GM23338 (cell line): ENCODE results near the gene MYO9B. TPM values are rescaled to one million over a fixed set of nuclear protein-coding genes. Genes with fewer than 3 reads are reported as not detected.

Experiments used
- ATAC-seq: fragments of 200-7000 bp; cut with Tn5 transposase; 3 replicates; pipeline ENCODE4 v1.9.1; 2020
- DNase-seq: peaks from one replicate; pipeline ENCODE4 v3.0.0-alpha.2; 2015; ENCODE audit warnings: low spot score
- H2AFZ ChIP-seq: fragments of 200-600 bp; sonication (generic); 2 replicates; pipeline ENCODE4 v1.8.0; 2016; ENCODE audit warnings: antibody characterized with exemption, mild to moderate bottlenecking, moderate library complexity
- H3F3A ChIP-seq: fragments of 200-600 bp; sonication (generic); replicated peaks from 2 replicates; pipeline ENCODE4 v1.8.0; 2017; ENCODE audit warnings: antibody characterized with exemption, mixed run types, low read depth
- H3K27ac ChIP-seq: fragments of 200-600 bp; sonication (generic); 2 replicates; pipeline ENCODE4 v1.6.1; 2016; ENCODE audit warnings: low read depth
- H3K27me3 ChIP-seq: fragments of 200-600 bp; sonication (generic); 2 replicates; pipeline ENCODE4 v1.8.0; 2016; ENCODE audit warnings: mild to moderate bottlenecking, mixed run types, moderate library complexity; ENCODE audit not compliant: insufficient read depth
- H3K36me3 ChIP-seq: fragments of 200-600 bp; sonication (generic); 2 replicates; pipeline ENCODE4 v1.8.0; 2016; ENCODE audit warnings: mild to moderate bottlenecking; ENCODE audit not compliant: insufficient read depth
- H3K4me1 ChIP-seq: fragments of 200-600 bp; sonication (generic); 2 replicates; pipeline ENCODE4 v1.8.0; 2016; ENCODE audit warnings: mild to moderate bottlenecking, moderate library complexity; ENCODE audit not compliant: insufficient read depth
- H3K4me2 ChIP-seq: fragments of 200-600 bp; sonication (generic); 2 replicates; pipeline ENCODE4 v1.7.1; 2017; ENCODE audit warnings: mixed run types
- H3K4me3 ChIP-seq: fragments of 200-600 bp; sonication (generic); 2 replicates; pipeline ENCODE4 v1.6.1; 2016; ENCODE audit warnings: mixed run types
- H3K79me2 ChIP-seq: fragments of 200-600 bp; sonication (generic); replicated peaks from 2 replicates; pipeline ENCODE4 v1.8.0; 2017; ENCODE audit warnings: mild to moderate bottlenecking; ENCODE audit not compliant: insufficient read depth
- H3K9me2 ChIP-seq: fragments of 200-600 bp; sonication (generic); 2 replicates; pipeline ENCODE4 v1.8.0; 2017; ENCODE audit not compliant: insufficient read depth
- H4K20me1 ChIP-seq: fragments of 200-600 bp; sonication (generic); replicated peaks from 2 replicates; pipeline ENCODE4 v1.8.0; 2017; ENCODE audit warnings: mild to moderate bottlenecking; ENCODE audit not compliant: insufficient read depth
- H3K27ac Mint-ChIP-seq: 2 replicates; pipeline ENCODE4 v1.8.0; 2020; ENCODE audit warnings: inconsistent platforms, mild to moderate bottlenecking, moderate library complexity, mixed read lengths
- H3K27me3 Mint-ChIP-seq: 3 replicates; pipeline ENCODE4 v1.8.0; 2022; ENCODE audit warnings: low read depth, mild to moderate bottlenecking, moderate library complexity, mixed read lengths, inconsistent platforms; ENCODE audit not compliant: insufficient read depth, poor library complexity
- H3K36me3 Mint-ChIP-seq: 3 replicates; pipeline ENCODE4 v1.8.0; 2021; ENCODE audit warnings: low read depth, mild to moderate bottlenecking, inconsistent platforms, moderate library complexity, mixed read lengths
- H3K4me1 Mint-ChIP-seq: 3 replicates; pipeline ENCODE4 v1.8.0; 2020; ENCODE audit warnings: mild to moderate bottlenecking, inconsistent platforms, mixed read lengths
- H3K4me3 Mint-ChIP-seq: 3 replicates; pipeline ENCODE4 v1.8.0; 2021; ENCODE audit warnings: moderate library complexity, mild to moderate bottlenecking, inconsistent platforms, mixed read lengths
- H3K9me3 Mint-ChIP-seq: 3 replicates; pipeline ENCODE4 v1.8.0; 2020; ENCODE audit warnings: moderate library complexity, mild to moderate bottlenecking, inconsistent platforms, mixed read lengths
- EZH2 ChIP-seq: fragments of 200-600 bp; sonication (generic); IDR thresholded peaks from one replicate; pipeline ENCODE4 v1.8.0; 2017; ENCODE audit warnings: antibody characterized with exemption, mild to moderate bottlenecking, low read depth; ENCODE audit not compliant: unreplicated experiment
- EZH2phosphoT487 ChIP-seq: fragments of 200-600 bp; sonication (generic); IDR thresholded peaks from one replicate; pipeline ENCODE4 v1.8.1; 2018; ENCODE audit warnings: antibody characterized with exemption; ENCODE audit not compliant: unreplicated experiment
- JUNB ChIP-seq: IDR thresholded peaks from one replicate; pipeline ENCODE4 v1.6.1; 2016; ENCODE audit warnings: antibody characterized with exemption; ENCODE audit not compliant: unreplicated experiment
- NANOG ChIP-seq: IDR thresholded peaks from 2 replicates; pipeline ENCODE4 v1.6.1; 2016; ENCODE audit warnings: antibody characterized with exemption, borderline replicate concordance
- POLR2AphosphoS5 ChIP-seq: IDR thresholded peaks from 2 replicates; pipeline ENCODE4 v1.6.1; 2016; ENCODE audit warnings: antibody characterized with exemption, low read depth
- ZNF114 ChIP-seq: fragments of 250-450 bp; sonication (Bioruptor Pico); IDR thresholded peaks from 2 replicates; pipeline ENCODE4 v1.5.0; 2020; ENCODE audit warnings: mild to moderate bottlenecking, moderate library complexity
- ZNF331 ChIP-seq: fragments of 250-450 bp; sonication (Bioruptor Pico); IDR thresholded peaks from 2 replicates; pipeline ENCODE4 v1.5.0; 2020; ENCODE audit warnings: low read depth, mild to moderate bottlenecking, moderate library complexity
- polyA plus RNA-seq: library from polyadenylated mRNA; unstranded; fragments of >200 nt; fragmentation: Nextera tagmentation; extraction: Ambion mirVana; gene quantifications from 2 replicates; pipeline ENCODE4 v1.2.1, GENCODE V29; 2016
- total RNA-seq: library from RNA; depleted of rRNA; stranded (reverse); fragments of >200 nt; shearing (Covaris generic); gene quantifications from 2 replicates; pipeline ENCODE4 v1.2.3, GENCODE V29; 2014
- TF ChIP-seq, protein P1 (sequence below): fragments of 250-450 bp; sonication (Bioruptor Pico); IDR thresholded peaks from 2 replicates; pipeline ENCODE4 v1.5.0; 2020; ENCODE audit warnings: mild to moderate bottlenecking, moderate library complexity
- TF ChIP-seq, protein P2 (sequence below), 2 experiments: fragments of 200-600 bp in 1 of 2; sonication (generic) in 1 of 2; conservative IDR thresholded peaks; 2 replicates each; pipeline versions ENCODE4 v1.5.1 to v1.6.1; 2016 to 2017; ENCODE audit warnings: antibody characterized with exemption in 2 of 2, low read depth in 2 of 2, mild to moderate bottlenecking in 2 of 2, moderate library complexity in 1 of 2

MYO9B gene
- total and polyA plus RNA-seq, 2 experiments from 2014 or later, result 28.7 to 61.3 TPM

DNA sequence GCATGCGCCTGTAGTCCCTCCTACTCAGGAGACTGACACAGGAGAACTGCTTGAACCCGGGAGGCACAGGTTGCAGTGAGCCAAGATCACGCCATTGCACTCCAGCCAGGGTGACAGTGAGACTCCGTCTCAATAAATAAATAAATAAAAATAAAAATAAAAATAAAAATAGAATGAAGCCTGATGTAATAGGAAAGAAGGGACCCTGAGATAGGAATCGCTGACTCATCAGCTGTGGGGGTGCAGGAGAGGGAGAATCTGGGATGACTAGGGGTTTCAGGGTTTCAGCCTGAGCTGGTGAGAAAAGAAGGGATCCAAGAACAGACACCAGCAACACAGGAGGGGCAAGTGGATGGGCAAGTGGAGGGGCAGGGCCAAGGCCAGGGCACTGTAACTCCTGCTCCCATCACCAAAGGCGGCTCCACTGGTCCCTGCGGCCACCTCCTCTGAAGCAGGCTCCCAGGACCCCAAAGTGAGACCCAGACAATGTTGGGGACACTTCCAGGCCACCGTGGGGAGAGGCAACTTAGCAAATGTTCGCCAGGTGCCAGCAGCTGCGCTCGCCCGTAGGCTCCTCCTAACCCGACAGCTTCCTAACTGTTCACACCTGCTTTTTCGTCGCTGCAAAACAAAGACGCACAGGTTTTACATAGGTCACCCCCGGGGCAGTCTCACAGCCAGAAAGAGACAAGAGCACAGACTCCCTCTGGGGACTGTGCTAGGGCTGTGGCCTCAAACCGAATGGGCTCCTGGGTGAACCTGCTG is 1.5 kb upstream of the MYO9B start (continued):
- TF ChIP-seq, protein P1, sequence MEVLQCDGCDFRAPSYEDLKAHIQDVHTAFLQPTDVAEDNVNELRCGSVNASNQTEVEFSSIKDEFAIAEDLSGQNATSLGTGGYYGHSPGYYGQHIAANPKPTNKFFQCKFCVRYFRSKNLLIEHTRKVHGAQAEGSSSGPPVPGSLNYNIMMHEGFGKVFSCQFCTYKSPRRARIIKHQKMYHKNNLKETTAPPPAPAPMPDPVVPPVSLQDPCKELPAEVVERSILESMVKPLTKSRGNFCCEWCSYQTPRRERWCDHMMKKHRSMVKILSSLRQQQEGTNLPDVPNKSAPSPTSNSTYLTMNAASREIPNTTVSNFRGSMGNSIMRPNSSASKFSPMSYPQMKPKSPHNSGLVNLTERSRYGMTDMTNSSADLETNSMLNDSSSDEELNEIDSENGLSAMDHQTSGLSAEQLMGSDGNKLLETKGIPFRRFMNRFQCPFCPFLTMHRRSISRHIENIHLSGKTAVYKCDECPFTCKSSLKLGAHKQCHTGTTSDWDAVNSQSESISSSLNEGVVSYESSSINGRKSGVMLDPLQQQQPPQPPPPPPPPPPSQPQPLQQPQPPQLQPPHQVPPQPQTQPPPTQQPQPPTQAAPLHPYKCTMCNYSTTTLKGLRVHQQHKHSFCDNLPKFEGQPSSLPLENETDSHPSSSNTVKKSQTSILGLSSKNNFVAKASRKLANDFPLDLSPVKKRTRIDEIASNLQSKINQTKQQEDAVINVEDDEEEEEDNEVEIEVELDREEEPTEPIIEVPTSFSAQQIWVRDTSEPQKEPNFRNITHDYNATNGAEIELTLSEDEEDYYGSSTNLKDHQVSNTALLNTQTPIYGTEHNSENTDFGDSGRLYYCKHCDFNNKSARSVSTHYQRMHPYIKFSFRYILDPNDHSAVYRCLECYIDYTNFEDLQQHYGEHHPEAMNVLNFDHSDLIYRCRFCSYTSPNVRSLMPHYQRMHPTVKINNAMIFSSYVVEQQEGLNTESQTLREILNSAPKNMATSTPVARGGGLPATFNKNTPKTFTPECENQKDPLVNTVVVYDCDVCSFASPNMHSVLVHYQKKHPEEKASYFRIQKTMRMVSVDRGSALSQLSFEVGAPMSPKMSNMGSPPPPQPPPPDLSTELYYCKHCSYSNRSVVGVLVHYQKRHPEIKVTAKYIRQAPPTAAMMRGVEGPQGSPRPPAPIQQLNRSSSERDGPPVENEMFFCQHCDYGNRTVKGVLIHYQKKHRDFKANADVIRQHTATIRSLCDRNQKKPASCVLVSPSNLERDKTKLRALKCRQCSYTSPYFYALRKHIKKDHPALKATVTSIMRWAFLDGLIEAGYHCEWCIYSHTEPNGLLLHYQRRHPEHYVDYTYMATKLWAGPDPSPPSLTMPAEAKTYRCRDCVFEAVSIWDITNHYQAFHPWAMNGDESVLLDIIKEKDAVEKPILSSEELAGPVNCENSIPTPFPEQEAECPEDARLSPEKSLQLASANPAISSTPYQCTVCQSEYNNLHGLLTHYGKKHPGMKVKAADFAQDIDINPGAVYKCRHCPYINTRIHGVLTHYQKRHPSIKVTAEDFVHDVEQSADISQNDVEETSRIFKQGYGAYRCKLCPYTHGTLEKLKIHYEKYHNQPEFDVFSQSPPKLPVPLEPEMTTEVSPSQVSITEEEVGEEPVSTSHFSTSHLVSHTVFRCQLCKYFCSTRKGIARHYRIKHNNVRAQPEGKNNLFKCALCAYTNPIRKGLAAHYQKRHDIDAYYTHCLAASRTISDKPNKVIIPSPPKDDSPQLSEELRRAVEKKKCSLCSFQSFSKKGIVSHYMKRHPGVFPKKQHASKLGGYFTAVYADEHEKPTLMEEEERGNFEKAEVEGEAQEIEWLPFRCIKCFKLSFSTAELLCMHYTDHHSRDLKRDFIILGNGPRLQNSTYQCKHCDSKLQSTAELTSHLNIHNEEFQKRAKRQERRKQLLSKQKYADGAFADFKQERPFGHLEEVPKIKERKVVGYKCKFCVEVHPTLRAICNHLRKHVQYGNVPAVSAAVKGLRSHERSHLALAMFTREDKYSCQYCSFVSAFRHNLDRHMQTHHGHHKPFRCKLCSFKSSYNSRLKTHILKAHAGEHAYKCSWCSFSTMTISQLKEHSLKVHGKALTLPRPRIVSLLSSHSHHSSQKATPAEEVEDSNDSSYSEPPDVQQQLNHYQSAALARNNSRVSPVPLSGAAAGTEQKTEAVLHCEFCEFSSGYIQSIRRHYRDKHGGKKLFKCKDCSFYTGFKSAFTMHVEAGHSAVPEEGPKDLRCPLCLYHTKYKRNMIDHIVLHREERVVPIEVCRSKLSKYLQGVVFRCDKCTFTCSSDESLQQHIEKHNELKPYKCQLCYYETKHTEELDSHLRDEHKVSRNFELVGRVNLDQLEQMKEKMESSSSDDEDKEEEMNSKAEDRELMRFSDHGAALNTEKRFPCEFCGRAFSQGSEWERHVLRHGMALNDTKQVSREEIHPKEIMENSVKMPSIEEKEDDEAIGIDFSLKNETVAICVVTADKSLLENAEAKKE (CRISPR knock-in tag), result no peak
- no peak for TF ChIP-seq EZH2
- TF ChIP-seq, protein P2, sequence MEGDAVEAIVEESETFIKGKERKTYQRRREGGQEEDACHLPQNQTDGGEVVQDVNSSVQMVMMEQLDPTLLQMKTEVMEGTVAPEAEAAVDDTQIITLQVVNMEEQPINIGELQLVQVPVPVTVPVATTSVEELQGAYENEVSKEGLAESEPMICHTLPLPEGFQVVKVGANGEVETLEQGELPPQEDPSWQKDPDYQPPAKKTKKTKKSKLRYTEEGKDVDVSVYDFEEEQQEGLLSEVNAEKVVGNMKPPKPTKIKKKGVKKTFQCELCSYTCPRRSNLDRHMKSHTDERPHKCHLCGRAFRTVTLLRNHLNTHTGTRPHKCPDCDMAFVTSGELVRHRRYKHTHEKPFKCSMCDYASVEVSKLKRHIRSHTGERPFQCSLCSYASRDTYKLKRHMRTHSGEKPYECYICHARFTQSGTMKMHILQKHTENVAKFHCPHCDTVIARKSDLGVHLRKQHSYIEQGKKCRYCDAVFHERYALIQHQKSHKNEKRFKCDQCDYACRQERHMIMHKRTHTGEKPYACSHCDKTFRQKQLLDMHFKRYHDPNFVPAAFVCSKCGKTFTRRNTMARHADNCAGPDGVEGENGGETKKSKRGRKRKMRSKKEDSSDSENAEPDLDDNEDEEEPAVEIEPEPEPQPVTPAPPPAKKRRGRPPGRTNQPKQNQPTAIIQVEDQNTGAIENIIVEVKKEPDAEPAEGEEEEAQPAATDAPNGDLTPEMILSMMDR (conservative IDR thresholded peaks at IDR 0.05; ENCODE audit: low read depth in 2 of 2), result no peak
- TF ChIP-seq JUNB, result no peak
- TF ChIP-seq ZNF114 (CRISPR knock-in tag), result no peak

DNA sequence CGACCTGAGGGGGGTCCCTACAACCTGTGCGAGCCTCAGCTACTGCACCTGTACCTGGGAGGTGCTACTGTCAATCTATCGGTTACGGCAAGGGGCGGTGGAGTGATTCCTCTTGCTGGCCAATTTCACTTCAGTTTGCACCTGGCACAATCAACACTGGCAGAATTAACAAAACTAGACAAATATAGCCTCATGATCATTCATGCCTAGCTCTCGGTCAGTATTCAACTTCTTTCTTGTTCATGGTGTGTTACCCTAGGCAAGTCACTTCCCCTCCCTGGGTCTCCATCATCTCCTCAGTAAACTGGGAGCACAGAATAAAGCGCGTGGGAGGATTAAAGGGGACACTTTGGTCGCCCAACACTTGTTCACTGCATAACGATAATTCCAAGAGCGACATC is 943 bp upstream of the MYO9B start:
- H3K9me2 ChIP-seq, result no peaks in the 10 kb centered on the region
- no peaks in the 10 kb centered on the region for H3K27me3 ChIP-seq
- H4K20me1 ChIP-seq, result peaks cover 46% of the 10 kb centered on the region
- no peaks in the 10 kb centered on the region; the same call in 1 of the 2 replicates for H3F3A ChIP-seq
- DNase-seq (no peak), ATAC-seq (no peak)
- H3K4me1 ChIP-seq, result peaks cover 15% of the 10 kb centered on the region; the same call in 1 of the 2 replicates
- H3K27ac ChIP-seq, result peak overlapping the region; percentile 87
- Mint-ChIP-seq H3K9me3 (no peaks in the 10 kb centered on the region), H3K27me3 (peaks cover 20% of the 10 kb centered on the region), H3K36me3 (peaks cover 31% of the 10 kb centered on the region), H3K27ac (peak overlapping the region; percentile 99), H3K4me3 (peak overlapping the region; percentile 94), H3K4me1 (peaks cover 54% of the 10 kb centered on the region)
- no peak for TF ChIP-seq ZNF331
- no peak for TF ChIP-seq NANOG
- no peak for TF ChIP-seq POLR2AphosphoS5
- no peak for TF ChIP-seq EZH2phosphoT487
- 0 out of 2 replicates have a peak, but pooled peaks cover 4% of the 10 kb centered on the region for H3K36me3 ChIP-seq
- H2AFZ ChIP-seq, result 0 out of 2 replicates have a peak overlapping the region, but pooled peaks have one; percentile 60
- H3K4me2 ChIP-seq, result peak overlapping the region; percentile 99
- H3K79me2 ChIP-seq, result peaks cover 62% of the 10 kb centered on the region
- peak overlapping the region; percentile 89 for H3K4me3 ChIP-seq
